ENCODE results near the gene DYNLT1.
A peak's percentile ranks its signal among the peaks of the same experiment; 100 is the strongest.
"Not testable (repeated sequence)": the region's sequence is repeated elsewhere in the genome, so short reads cannot be mapped to it uniquely, and the experiment has no call there.

DYNLT1 gene

DNA sequence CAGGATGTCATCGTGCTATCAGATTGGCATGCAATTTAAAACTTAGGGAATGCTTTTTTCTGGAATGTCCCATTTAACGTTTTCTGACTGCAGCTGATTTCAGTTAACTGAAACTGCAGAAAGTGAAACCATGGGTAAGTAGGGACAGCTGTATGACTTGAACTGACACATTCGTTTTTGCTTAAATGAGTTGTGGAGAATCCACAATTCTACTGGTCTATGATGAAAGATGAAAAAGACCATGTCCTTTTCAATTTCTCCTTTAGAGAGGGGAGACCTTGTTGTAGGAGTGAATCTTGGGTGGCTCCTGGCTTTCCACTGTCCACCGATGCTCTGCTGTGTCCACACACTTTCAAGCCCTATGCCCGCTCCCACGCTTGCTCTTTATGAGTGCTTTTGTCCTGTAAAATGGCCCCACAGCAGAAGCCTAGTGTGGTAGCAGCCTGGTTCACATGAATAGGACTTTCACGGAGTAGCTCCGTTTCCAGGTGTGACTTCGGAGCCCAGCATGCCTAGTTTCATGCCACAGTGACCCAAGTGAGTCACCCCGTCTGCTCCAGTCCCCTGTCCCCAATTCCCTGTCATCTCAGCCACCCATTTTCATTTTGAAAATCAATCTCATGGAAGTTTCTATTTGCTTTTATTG lies 21.9 kb downstream of the DYNLT1 start:
- DNase-seq (ENCODE audit: low read depth), result no peak

DNA sequence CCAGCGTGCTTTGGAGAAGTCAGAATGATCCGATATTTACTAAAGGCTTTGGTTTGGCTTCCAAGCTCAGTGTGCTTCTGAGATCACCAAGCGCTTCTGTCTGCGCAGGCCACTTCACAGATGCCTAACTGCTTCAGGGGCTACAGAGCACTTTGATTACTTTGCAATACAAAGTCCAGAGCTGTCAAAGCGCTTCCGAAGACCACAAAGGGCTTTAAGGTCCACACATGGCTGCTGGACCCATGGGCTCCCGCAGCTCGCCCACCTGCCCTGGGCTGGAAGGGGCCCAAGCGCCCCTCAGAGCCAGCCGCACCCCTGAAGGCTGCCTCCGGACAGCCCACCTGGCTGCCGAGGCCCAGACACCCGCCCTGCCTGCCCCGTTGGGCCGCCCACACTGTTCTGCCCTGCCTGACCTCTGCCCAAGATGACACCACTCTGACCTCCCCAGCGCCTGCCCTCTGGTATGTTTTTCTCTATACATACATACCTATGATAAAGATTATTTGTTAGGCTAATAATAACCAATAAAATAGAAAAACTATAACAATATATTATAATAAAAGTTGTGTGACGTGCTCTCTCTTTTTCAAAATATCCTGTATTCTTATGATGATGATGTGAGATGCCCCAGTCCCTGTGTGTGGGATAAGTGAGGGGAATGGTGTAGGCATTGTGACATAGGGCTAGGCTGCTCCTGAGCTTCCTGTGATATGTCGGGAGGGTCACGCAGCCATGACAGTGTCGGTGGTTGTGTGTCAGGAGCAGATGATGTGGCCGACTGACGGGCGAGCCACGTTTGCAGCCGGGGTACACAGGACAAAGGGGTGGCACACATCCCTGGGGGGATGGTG lies 22.6 kb downstream of the DYNLT1 start:
- DNase-seq (ENCODE audit: low read depth), result no peak

DNA sequence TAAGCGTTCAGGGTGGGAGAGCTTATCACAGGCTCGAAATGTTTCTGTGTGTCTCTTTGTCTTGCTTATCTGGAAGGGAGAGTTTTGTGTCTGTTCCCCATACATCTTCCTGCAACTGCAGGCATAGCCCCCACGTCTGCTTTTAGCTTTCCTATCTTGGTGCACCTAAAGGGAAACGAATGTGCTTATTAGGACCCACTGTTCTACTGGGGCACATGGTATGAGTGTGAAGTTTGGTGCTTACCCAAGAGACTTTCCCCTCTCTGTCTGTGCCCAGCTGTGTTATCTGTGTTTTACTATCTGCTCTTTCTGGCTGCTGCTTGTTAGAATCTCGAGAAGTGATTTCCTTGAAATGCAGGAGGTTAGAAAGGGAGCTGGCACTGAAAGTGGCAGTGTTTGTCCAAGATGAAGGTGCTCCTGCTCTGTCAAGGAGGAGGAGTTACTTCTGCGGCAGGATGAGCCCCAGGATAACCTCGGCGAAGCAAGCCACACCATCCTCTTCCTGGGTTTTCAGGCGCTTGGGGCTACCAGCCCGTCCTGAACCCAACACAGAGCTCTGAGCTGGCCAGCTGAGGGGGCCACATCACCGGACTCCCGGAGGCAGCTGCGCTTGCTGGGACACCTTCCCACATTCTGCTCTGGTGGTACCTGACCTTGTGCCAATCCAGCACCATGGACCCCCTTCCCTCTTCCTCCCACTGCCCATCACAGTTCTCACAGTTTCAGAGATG lies 23.4 kb downstream of the DYNLT1 start:
- no peak for DNase-seq (ENCODE audit: low read depth)

DNA sequence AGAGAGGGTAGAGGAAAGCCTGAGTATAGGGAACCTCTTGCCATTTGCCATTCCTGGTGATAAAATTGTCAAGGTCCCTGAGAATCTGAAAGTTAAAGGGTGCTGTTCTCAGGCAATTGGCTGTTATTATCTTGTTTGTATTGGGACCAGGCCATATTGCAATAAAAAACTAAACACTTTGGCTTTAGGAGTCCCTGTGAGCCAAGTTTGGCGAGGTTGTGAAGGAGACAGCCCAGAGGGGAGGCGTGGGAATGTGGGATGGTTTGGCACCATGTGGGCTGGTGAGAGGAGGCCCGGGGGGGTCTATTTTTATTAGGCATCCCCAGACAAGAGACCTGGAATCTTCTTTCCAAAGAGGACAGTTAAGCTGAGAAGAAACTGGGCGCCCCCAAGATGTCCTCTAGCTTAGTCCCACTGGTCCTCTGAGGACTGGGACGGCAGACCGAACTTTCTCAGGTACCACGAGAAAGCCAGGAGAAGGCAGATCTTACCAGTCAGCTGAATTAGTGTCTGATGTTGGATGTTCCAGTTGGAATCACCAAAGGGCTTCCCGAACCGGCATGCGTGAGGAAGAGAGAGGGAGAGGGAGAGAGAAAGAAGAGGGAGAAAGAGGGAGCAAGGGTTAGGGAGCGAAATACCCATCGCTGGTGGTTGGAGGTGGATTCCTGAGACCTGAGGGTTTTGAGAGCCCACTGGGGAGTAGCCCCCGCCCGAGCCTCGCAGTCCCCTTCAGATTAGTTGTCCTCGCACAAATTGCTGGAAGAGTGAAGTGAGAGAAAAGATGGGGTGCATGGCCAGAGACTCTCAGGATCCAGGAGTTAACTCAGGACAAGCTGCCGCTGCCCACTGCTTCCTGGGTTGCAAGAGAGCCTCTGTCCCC lies 24.4 kb downstream of the DYNLT1 start:
- no peak for DNase-seq (ENCODE audit: low read depth)

DNA sequence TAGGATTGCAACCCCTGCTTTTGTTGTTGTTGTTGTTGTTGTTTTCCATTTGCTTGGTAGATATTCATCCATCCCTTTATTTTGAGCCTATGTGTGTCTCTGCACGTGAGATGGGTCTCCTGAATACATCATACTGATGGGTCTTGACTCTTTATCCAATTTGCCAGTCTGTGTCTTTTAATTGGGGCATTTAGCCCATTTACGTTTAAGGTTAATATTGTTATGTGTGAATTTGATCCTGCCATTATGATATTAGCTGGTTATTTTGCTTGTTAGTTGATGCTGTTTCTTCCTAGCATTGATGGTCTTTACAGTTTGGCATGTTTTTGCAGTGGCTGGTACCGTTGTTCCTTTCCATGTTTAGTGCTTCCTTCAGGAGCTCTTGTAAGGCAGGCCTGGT lies 26.3 kb downstream of the DYNLT1 start:
- not testable (repeated sequence) for DNase-seq (ENCODE audit: low read depth)

DNA sequence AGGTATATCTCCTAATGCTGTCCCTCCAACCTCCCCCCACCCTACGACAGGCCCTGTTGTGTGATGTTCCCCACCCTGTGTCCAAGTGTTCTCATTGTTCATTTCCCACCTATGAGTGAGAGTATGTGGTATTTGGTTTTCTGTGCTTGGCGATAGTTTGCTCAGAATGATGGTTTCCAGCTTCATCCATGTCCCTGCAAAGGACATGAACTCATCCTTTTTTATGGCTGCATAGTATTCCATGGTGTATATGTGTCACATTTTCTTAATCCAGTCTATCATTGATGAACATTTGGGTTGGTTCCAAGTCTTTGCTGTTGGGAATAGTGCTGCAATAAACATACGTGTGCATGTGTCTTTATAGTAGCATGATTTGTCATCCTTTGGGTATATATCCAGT lies 29.9 kb downstream of the DYNLT1 start:
- not testable (repeated sequence) for DNase-seq (ENCODE audit: low read depth)

DNA sequence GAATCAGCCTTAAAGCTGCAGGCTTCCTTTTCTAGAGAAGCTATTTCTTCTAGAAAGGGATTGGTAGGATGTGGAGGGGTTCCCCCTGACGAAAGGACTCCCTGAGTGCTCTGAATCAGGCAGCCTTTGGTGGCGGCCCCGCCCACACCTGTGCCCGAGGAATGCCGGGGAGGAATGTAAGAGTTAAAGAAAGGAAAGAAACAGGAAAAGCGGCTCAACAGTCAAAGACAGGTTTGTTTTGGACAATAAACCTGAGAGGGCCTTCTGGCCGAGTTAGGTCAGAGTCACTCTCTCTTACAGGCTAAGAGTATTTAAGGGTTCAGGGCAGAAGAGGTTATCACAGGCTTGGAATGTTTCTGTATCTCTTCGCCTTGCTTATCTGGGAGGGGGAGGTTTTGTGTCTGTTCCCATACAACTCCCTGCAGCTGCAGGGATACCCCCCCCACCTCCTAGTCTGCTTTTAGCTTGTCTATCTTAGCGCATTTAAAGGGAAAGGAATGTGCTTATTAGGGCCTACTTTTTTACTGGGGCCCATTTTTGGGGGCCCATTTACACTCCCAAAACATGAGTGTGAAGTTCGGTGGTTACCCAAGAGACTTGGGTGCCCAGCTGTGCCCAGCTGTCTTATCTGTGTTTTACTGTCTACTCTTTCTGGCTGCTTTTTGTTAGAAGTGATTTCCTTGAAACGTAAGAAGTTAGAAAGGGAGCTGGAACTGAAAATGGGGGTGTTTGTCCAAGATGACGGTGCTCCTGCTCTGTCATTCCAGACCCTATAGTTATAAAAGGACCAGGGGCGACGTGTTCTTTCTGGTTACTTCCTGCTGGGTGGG lies 32.8 kb downstream of the DYNLT1 start:
- no peak for DNase-seq (ENCODE audit: low read depth)

DNA sequence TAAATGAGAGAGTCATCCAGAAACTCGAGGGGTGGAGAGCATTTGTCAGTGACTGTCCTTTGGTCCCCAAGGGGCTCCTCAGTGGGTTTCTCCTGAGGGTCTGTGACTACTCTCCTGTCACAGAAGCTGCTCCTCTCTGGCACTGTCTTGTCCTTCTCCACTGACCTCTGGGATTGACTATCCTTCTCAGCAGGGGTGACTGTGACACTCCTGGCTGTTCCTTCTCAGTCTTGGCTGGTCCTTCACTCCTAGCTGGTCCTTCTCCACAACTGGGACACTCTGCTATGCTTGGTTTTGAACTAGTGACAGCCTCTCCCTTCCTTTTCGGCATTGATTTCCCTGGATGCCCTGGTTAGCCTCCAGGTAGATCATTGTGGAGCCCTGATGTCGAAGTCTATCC lies 33.5 kb downstream of the DYNLT1 start:
- no peak for DNase-seq (ENCODE audit: low read depth)

DNA sequence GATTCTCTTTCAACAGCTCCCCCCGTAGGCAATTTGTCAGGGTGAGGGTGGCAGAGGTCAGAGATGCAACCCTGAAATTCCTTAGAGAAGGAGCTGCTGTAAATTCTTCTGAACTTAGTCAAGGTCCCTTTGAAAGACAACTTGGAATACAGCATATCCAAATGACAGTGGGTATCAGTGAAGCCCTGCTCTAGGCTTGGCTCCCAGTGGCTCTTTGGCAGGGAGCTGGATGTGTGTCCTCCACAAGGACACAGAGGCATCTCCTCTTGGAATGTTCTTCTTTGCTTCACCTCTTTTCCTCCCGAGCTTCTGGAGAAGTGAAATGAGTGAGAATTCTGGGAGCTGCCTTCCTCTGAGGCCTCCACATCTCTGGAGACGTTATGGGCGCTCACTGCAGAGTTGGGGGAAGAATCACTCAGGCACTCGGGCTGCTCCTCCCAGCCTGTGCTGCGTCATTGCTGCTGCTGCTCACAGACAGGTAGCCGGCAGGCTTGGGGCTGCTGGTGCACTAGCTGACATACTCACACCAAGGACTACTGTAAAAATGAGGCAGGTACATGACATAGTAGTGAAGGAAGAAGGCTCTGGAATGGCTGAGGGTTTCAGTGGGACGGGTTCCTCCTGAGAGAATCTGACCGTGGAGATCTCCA lies 34.1 kb downstream of the DYNLT1 start:
- no peak for DNase-seq (ENCODE audit: low read depth)

DNA sequence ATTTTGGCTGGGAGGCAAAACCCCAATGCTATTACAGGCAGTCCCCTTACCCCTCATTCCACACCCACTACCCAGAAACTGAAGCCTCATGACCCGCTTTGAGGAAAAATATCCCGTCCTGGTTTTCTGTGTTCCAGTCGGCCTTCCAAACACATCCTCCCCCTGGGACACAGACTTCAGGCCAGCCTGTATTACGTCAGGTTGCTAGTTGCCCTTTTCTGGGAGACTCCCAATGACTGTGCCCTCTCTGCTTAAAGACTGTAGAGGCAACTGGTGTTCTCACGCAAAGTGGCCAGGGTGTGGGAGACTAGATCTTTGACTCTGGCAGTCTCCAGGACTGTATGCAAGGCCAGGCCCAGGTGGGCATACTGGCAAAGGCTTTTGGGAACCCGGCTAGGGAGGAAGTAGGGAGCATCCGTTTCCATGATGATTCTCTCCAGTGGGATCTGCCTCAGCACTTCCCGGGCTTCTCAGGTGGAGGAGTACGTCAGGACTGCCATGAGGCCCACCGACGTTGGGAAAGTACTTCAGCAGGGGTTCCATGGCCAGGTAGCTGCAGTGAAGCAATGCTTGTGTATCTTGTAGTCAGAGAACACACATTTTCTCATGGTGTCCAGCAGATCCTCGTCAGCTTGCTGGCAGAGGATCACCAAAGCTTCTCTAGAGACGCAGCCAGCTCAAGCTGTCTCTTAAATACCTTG lies 34.9 kb downstream of the DYNLT1 start:
- DNase-seq (ENCODE audit: low read depth), result no peak

DNA sequence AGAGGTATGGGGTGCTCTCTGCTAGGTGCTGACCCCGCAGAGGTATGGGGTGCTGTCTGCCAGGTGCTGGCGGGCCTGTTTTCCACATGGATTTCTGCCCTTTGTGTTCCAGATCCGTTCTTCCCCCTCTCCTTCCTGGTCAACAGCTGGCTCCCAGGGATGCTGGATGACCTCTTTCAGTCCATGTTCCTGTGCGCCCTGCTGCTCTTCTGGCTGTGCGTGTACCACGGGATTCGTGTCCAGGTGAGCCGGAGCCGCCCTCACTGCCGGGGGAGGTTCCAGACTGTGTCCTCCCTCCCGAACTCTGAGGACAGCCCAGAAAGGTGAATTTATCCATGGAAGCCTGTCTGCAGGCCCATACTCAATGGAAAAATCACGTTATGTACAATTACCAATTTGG lies 36.3 kb downstream of the DYNLT1 start:
- DNase-seq (ENCODE audit: low read depth), result no peak

DNA sequence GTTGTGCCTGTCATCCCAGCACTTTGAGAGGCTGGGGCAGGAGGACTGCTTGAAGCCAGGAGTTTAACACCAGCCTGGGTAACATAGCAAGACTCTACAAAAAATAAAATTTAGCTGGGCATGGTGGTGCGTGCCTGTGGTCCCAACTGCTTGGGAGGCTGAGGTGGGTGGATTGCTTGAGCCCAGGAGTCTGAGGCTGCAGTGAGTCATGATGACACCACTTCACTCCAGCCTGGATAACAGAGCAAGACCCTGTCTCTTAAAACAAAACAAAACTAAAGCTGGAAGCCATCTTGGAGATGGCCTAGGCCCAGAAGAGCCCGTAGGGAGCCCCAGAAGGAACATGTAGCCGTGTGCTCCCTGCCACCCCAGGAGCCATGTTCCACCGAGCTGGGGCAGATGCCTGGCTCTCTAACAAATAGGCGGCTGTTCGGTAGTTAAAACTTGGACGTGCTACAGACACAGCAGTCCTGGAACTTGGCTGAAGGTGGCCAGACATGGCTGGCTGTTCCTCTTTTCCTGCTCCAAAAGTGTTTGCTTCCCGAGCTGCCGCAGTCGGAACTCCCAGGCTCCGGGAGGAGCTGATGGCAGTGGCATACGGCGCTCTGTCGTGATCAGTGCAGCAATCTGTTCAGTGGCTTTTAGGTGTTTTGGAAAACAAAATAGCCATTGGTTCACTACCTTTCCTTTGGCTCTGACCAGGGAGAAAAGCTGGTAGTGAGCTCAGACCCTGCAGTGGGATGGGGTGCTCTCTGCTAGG lies 37.0 kb downstream of the DYNLT1 start:
- no peak for DNase-seq (ENCODE audit: low read depth)

DNA sequence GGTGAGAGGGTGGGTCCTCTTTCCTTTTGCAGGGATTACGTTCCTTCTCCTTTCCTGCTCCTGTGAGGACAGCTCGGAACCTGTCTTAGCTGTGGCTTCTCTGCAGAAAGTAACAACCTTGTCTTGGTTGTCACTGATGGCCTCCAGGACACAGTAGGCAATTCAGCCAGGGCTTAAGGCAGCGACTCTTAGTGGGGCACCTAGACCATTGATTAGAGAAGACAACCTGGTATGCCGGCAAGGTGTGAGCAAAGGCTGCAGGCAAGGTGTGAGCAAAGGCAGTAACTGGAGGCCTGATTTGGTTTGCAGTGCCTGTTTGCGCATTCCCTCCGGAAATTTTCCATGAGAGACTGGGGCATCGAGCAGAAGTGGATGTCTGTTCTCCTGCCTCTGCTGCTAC lies 37.6 kb downstream of the DYNLT1 start:
- no peak for DNase-seq (ENCODE audit: low read depth)

DNA sequence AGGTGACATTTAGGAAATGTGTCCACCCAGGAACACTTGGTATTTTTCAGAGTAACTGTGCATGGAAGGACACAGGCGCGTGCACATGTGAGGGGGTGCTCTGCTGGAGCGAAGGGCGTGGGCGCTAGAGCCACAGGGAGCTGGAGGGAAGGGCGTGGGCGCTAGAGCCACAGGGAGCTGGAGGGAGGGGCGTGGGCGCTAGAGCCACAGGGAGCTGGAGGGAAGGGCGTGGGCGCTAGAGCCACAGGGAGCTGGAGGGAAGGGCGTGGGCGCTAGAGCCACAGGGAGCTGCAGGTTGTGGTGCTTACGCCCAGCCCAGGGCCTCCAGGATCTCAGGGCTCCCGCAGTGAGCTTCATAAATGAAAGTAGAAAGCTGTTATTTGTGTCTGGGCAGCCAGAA lies 38.5 kb downstream of the DYNLT1 start:
- DNase-seq (ENCODE audit: low read depth), result not testable (repeated sequence)

DNA sequence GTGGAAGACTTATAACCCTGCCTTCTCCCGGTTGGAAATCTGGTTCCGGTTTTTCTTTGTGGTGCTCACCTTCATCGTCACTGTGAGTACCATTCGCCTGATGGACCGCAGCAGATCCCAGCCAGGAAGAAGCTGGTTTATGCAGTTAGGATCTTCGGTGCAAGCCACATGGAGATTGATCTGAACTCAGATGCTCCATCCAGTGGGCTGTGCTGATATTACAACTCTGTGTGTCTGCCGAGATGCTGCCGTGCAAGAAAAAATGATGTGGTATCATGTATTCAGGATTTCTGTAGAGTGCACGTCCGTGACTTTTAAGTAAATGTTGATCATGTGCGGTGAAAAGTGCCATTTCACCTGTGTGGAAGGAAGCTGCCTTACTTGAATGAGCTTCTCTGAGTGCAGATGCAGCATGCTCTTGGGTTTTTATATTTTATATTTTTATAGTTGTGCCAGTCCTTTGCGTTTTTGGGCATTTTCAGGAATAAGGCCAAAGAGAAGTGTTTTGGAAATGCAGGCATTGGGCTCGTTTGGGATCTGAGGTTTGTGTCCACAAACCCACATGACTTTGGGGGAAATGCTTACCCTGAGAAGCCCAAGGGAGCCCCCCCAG lies 39.2 kb downstream of the DYNLT1 start:
- DNase-seq (ENCODE audit: low read depth), result peak; percentile 36

DNA sequence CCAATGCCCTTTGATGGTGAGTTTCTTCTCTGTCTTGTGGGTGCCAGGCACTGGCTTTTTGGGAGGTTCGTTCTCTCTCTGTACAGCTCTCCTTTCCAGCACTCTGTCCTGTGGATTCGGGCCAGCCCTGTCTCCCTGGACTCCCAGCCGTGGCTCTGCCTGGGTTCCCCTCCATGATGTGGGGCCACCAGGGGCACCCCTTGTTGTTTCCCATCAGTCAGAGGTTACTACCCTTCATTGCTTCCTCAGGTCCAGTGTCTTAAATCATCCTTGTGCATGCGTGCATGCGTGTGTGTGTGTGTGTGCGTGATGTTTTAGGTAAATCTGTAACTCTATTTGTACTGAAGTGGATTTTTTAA lies 40.5 kb downstream of the DYNLT1 start:
- DNase-seq (ENCODE audit: low read depth), result no peak

DNA sequence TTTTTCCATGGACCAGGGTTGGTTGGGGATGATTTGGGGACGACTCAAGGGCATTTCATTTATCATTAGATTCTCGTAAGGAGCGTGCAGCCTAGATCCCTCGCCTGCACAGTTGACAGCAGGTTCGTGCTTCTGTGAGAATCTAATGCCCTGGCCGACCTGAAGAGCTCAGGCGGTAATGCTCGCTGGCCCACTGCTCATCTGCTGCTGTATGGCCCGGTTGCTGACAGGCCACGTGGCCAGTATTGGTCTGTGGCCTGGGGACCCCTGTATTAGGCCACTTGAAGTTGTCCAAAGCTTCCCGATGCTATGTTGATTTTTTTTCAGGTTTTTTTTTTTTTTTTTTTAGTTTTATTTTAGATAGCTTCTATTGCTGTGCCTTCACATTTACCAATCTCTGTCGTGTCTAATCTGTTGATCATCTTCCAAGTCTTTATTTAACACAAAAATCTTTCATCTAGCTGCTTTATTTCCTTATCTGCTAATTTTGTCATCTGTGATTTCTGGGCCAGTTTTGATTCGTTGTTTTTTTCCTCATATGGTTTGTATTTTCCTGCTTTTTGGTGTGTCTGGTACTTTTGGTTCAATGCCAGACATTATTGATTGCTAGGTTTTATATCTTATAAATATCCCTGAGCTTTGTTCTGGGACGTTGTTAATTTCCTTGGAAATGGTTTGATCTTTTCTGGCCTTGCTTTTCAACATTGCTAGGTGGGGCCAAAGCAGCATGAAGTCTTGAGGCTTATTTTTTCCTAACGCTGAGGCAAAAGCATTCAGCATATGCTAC lies 41.1 kb downstream of the DYNLT1 start:
- DNase-seq (ENCODE audit: low read depth), result no peak

DNA sequence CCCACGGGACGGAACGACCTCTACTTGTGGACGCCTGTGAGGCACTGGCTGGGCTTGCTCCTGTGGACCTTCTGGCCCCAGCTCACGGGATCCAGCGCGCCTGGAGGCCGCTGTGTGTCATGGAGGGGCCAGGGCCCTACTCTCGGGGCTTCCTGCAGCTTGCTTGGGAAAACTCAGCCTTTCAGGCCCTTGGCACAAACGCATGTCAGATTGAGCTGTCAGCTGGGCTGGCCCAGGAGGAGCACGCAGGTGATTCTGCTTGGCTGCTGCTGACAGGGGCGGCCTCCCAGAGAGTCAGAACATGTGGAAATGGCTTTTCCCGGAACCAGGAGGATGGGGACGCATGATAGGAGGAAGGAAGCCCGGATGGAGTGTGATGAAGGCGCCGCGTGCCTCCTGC lies 44.9 kb downstream of the DYNLT1 start:
- DNase-seq (ENCODE audit: low read depth), result no peak

Data from activated T-cell treated with anti-CD3 and anti-CD28 coated beads for 1 hour (primary cell).